ENCODE data around the gene PDZRN3. TPM values are rescaled to one million over a fixed set of nuclear protein-coding genes. Genes with fewer than 3 reads are reported as not detected.

Gene PDZRN3
- total RNA-seq (2012; rRNA removed), result 25.9 and 28.6 TPM in 2 replicates

DNA sequence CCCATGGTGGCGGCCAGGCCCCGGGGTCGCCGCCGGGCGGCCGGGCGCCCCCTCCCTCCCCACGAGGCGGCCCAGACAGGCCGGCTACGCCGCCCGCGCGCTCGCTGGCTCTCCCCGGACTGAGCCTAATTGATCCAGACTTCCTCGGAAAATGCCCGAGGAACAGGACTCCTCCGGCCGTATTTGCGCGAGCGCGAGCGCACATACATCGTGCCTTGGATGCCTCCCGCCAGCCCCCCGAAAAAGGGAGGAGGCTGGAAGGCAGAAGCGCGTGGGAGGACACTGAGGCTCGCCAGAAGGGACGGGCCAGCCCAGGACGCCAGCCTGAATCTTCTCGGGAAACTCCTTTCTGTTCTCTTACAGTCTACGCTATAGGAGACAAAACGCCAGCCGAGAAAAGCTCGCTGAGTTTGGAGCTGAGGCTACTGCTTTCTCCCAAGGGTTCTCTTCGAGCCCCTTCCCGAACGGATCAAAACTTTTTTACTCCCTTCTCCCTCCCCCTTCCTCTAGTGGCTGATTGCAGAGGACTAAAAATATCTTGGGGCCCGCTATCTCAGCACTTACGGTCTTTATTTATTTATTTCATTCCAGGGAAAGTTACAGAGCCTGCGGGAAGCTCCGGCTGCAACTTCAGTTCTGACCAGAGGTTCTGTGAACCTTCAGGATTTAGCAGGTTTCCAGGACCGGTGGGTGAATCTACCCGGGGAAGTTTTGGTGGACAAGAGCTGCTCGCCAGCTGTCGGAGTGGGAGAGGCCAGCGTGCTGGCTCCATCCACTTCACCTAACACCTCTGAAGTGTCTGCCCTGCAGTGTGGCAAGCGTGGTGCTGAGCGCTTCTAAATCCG is at the start of gene PDZRN3:
Gene PDZRN3 (minus strand): TSS at position 121 of the 845 bp plus-strand sequence.
- Histone ChIP-seq H3K9ac (ENCODE audit: low read depth, low read length) (peak within 1 kb of the TSS; percentile 65), H3K4me3 (ENCODE audit: low read length) (peak within 1 kb of the TSS; percentile 82)

DNA sequence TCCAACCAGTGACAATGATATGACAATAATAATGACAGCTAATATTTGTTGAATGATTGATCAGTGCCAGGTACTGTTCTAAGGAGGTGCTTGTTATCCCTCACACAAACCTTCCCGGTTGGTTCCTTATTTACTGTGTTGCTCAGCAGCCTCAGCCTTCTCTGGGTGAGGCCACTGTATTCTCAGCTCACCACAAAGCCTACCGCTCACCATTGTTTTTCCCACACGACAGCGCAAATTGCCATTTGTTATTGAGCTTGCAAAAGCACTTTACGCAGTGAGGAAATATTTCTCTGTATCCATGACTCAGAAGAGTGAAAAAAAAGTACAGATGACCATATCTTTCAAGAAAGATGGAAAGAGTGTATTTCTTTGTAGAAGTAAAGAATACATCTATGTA is 49.5 kb upstream of the PDZRN3 start:
- peaks cover 1% of the 10 kb centered on the region for H3K4me1 ChIP-seq (ENCODE audit: control insufficient read depth, insufficient read depth, low read length)
- no peak overlapping the region for H3K4me2 ChIP-seq (ENCODE audit: low read length)
- no peak overlapping the region for H3K9ac ChIP-seq (ENCODE audit: low read depth, low read length)
- no peak overlapping the region for H3K4me3 ChIP-seq (ENCODE audit: low read length)
- H3K27me3 ChIP-seq (ENCODE audit: control insufficient read depth, insufficient read depth, low read length), result no peaks in the 10 kb centered on the region
- no peaks in the 10 kb centered on the region for H3K36me3 ChIP-seq (ENCODE audit: insufficient read depth, low read length)
- H3K9me3 ChIP-seq (replicated peaks; ENCODE audit: low read length), result no peaks in the 10 kb centered on the region

More for the DNA sequence above, at the start of gene PDZRN3:
- H3K4me1 ChIP-seq (ENCODE audit: control insufficient read depth, insufficient read depth, low read length), result peaks cover 31% of the 10 kb centered on the region
- H3K27me3 ChIP-seq (ENCODE audit: control insufficient read depth, insufficient read depth, low read length), result no peaks in the 10 kb centered on the region
- no peaks in the 10 kb centered on the region for H3K9me3 ChIP-seq (replicated peaks; ENCODE audit: low read length)
- H3K36me3 ChIP-seq (ENCODE audit: insufficient read depth, low read length), result no peaks in the 10 kb centered on the region
- H3K4me2 ChIP-seq (ENCODE audit: low read length), result peak within 1 kb of the TSS; percentile 98

DNA sequence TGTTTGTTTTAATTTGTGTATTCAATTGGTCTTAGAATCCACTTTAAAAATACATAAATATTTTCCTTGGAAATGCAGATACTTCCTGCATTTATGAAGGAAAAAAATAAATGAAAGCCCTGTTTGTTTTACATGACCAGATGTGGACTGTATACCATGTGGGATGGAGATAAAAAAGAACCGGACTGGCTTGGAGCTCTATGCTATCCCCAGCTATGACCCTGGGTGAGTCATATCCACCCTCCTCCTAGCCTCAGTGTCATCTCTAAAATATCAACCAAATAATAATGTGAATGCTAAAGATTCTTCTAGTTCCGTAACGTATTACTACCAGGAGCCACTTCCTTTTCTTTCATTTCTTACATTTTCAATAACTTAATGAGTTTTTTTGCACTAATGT is 44.5 kb upstream of the PDZRN3 start:
- Histone ChIP-seq H3K4me3 (ENCODE audit: low read length) (no peak overlapping the region), H3K4me1 (ENCODE audit: control insufficient read depth, insufficient read depth, low read length) (peaks cover 7% of the 10 kb centered on the region), H3K9ac (ENCODE audit: low read depth, low read length) (no peak overlapping the region), H3K9me3 (replicated peaks; ENCODE audit: low read length) (no peaks in the 10 kb centered on the region), H3K4me2 (ENCODE audit: low read length) (no peak overlapping the region), H3K36me3 (ENCODE audit: insufficient read depth, low read length) (no peaks in the 10 kb centered on the region), H3K27me3 (ENCODE audit: control insufficient read depth, insufficient read depth, low read length) (no peaks in the 10 kb centered on the region)

DNA sequence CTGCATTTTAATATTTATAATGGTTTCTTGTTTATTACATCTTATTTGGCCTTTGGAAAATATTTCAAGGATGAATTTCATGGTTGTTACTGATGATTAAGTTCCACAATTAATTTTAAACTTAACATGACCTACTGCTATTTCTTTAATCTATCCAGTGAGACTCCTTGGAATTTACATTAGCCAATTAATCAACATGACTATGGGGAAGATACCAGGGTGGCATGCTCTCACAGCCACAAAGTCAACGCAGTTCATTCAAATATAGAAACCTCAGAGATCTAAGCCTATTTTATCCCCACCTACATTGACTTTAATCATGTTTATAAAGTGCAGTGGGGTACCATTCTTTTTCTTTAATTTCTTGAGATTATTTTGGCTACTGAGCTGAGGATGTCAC is 43.6 kb upstream of the PDZRN3 start:
- H3K4me3 ChIP-seq (ENCODE audit: low read length), result no peak overlapping the region
- peaks cover 7% of the 10 kb centered on the region for H3K4me1 ChIP-seq (ENCODE audit: control insufficient read depth, insufficient read depth, low read length)
- H3K27me3 ChIP-seq (ENCODE audit: control insufficient read depth, insufficient read depth, low read length), result no peaks in the 10 kb centered on the region
- no peak overlapping the region for H3K4me2 ChIP-seq (ENCODE audit: low read length)
- H3K9ac ChIP-seq (ENCODE audit: low read depth, low read length), result no peak overlapping the region
- H3K9me3 ChIP-seq (replicated peaks; ENCODE audit: low read length), result no peaks in the 10 kb centered on the region
- no peaks in the 10 kb centered on the region for H3K36me3 ChIP-seq (ENCODE audit: insufficient read depth, low read length)

DNA sequence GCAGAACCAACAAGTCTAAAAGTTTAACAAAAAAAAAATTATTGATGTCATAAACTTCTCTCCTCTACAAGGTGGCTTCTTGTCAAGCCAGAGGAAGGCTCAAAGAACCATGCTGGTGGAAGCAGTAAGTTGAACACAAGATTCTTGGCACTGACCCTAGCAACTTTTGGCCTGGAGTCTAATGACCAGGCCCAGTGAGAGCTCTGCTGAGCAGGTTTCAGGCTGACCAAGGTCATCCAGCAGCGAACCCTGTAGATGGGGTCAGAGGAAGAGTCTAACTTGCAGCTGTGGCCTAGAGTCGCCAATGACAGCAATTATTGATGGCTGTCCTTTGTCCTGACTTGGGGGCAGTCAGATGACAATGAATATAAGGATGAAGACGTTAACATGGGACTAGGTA is 43.1 kb upstream of the PDZRN3 start:
- Histone ChIP-seq H3K4me1 (ENCODE audit: control insufficient read depth, insufficient read depth, low read length) (peaks cover 7% of the 10 kb centered on the region), H3K36me3 (ENCODE audit: insufficient read depth, low read length) (no peaks in the 10 kb centered on the region)

DNA sequence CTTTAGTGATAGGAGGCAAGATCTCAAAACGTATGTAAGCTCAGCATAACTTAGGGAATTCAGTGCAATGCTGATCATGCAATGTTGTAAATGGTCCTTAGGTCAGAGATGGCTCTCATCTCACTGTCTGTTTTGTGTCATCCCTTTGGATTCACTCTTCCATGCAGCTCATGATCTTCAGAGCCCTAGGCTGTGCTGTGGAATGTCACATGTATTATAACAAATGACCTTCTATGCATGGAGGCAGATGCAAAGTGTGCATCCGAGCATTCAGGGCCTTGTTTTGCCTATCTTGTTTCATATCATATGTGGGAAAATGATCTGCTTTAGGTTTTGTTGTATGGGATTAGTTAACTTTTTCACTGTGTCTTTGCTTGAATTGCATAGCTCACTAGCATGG is 40.5 kb upstream of the PDZRN3 start:
- Histone ChIP-seq H3K4me2 (ENCODE audit: low read length) (no peak overlapping the region), H3K4me1 (ENCODE audit: control insufficient read depth, insufficient read depth, low read length) (peaks cover 18% of the 10 kb centered on the region), H3K36me3 (ENCODE audit: insufficient read depth, low read length) (no peaks in the 10 kb centered on the region), H3K9me3 (replicated peaks; ENCODE audit: low read length) (no peaks in the 10 kb centered on the region), H3K27me3 (ENCODE audit: control insufficient read depth, insufficient read depth, low read length) (no peaks in the 10 kb centered on the region), H3K4me3 (ENCODE audit: low read length) (no peak overlapping the region), H3K9ac (ENCODE audit: low read depth, low read length) (no peak overlapping the region)

More for the DNA sequence above, 43.1 kb upstream of the PDZRN3 start:
- Histone ChIP-seq H3K9me3 (replicated peaks; ENCODE audit: low read length) (no peaks in the 10 kb centered on the region), H3K27me3 (ENCODE audit: control insufficient read depth, insufficient read depth, low read length) (no peaks in the 10 kb centered on the region), H3K4me3 (ENCODE audit: low read length) (no peak overlapping the region), H3K4me2 (ENCODE audit: low read length) (no peak overlapping the region), H3K9ac (ENCODE audit: low read depth, low read length) (no peak overlapping the region)

DNA sequence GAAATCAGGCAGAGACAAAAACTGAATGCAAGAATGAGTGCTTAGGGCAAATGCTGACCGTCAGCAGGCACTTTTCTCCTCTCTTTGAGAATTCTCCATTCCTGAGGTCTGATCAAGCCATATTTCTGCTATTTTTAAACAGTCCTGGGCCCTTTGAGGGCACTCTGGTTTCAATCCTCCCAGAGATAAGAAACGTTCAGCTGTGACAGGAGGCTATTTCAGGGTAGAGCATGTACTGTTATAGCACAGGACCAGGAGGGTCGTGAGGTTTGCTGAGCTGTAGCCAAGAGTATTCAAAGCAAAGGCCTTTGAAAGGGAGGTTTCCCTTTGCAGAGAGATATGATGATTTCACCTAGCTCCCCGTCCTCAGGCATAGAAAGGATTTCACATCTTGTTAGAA is 39.6 kb upstream of the PDZRN3 start:
- no peak overlapping the region for H3K9ac ChIP-seq (ENCODE audit: low read depth, low read length)
- no peaks in the 10 kb centered on the region for H3K9me3 ChIP-seq (replicated peaks; ENCODE audit: low read length)
- H3K4me3 ChIP-seq (ENCODE audit: low read length), result no peak overlapping the region
- no peaks in the 10 kb centered on the region for H3K27me3 ChIP-seq (ENCODE audit: control insufficient read depth, insufficient read depth, low read length)
- peaks cover 17% of the 10 kb centered on the region for H3K4me1 ChIP-seq (ENCODE audit: control insufficient read depth, insufficient read depth, low read length)
- H3K36me3 ChIP-seq (ENCODE audit: insufficient read depth, low read length), result no peaks in the 10 kb centered on the region
- no peak overlapping the region for H3K4me2 ChIP-seq (ENCODE audit: low read length)

DNA sequence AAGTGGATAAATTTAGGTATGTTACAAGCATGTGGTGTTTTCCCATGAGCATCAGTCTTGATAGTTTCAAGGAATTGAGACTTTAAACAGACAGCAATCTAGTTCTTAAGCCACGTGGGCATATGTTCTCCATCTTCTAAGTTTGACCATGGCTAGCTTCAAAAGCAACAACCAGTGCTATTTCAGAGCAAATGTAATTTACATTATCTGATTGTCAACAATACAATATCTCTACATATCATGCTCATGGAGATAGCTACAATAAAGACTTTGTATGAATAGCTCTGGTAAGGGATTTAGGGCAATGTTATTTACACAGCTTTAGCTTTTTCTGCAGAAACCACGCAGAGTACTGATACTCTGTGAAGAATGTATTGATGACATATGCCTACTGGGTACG is 38.8 kb upstream of the PDZRN3 start:
- no peaks in the 10 kb centered on the region for H3K27me3 ChIP-seq (ENCODE audit: control insufficient read depth, insufficient read depth, low read length)
- no peak overlapping the region for H3K4me3 ChIP-seq (ENCODE audit: low read length)
- H3K4me2 ChIP-seq (ENCODE audit: low read length), result no peak overlapping the region
- no peak overlapping the region for H3K9ac ChIP-seq (ENCODE audit: low read depth, low read length)
- no peaks in the 10 kb centered on the region for H3K9me3 ChIP-seq (replicated peaks; ENCODE audit: low read length)
- H3K36me3 ChIP-seq (ENCODE audit: insufficient read depth, low read length), result no peaks in the 10 kb centered on the region
- H3K4me1 ChIP-seq (ENCODE audit: control insufficient read depth, insufficient read depth, low read length), result peaks cover 10% of the 10 kb centered on the region

DNA sequence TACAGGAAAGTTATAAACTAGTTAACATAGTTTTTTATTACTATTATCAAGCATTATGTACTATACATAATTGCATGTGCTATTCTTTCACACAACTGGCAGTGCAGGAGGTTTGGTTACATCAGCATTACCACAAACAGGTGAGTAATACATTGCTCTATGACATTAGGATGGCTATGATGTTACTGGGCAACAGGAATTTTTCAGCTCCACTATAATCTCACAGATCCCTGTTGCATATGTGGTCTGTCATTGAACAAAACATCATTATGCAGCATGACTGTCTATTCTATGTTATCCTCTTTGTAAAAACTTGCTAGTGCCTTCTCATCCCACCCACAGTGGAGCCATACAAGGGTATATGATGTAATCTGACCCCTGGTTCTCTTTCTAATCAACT is 36.5 kb upstream of the PDZRN3 start:
- Histone ChIP-seq H3K4me3 (ENCODE audit: low read length) (no peak overlapping the region), H3K9ac (ENCODE audit: low read depth, low read length) (peak overlapping the region; percentile 1), H3K27me3 (ENCODE audit: control insufficient read depth, insufficient read depth, low read length) (no peaks in the 10 kb centered on the region), H3K36me3 (ENCODE audit: insufficient read depth, low read length) (no peaks in the 10 kb centered on the region), H3K9me3 (replicated peaks; ENCODE audit: low read length) (no peaks in the 10 kb centered on the region), H3K4me2 (ENCODE audit: low read length) (no peak overlapping the region), H3K4me1 (ENCODE audit: control insufficient read depth, insufficient read depth, low read length) (peaks cover 22% of the 10 kb centered on the region)

DNA sequence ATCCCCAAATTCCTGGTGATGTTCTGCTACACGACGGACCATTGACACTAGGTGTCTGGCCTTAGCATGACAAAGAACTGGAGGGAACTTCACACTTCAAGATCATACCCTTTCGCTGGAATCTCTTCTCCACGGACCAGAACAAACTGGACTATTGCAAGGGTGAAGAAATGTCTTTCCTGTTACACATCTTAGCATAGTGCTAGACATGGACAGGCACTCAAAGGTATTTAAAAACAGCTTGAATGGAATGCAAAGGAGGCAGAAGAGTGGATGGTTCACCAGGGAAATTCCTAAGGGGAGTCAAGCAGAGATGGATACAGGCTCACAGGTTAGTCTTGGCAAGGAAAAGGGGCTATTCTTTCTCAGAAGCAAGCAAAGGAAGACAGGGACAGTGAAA is 33.5 kb upstream of the PDZRN3 start:
- Histone ChIP-seq H3K4me2 (ENCODE audit: low read length) (no peak overlapping the region), H3K4me3 (ENCODE audit: low read length) (no peak overlapping the region)

DNA sequence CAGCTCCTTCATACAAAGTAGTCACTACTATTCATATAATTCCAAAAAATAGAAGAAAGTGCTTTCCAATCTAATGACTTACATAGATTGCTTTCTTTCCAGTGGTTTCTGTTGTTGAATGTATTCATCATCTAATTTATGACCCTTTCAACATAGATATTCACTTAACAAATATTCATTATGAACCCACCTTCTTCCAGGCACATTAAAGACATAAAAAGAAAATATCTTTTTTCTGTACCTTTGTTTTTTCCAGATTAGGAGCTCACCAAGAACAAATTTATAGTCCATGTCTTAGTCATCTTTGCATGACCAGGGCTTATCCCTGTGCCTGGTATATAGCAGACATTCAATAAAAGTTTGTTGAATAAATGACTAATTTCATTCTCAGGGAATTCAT is 32.4 kb upstream of the PDZRN3 start:
- Histone ChIP-seq H3K4me3 (ENCODE audit: low read length) (no peak overlapping the region), H3K36me3 (ENCODE audit: insufficient read depth, low read length) (no peaks in the 10 kb centered on the region), H3K9me3 (replicated peaks; ENCODE audit: low read length) (no peaks in the 10 kb centered on the region), H3K4me2 (ENCODE audit: low read length) (no peak overlapping the region), H3K4me1 (ENCODE audit: control insufficient read depth, insufficient read depth, low read length) (peaks cover 35% of the 10 kb centered on the region), H3K27me3 (ENCODE audit: control insufficient read depth, insufficient read depth, low read length) (no peaks in the 10 kb centered on the region), H3K9ac (ENCODE audit: low read depth, low read length) (no peak overlapping the region)

More for the DNA sequence above, 33.5 kb upstream of the PDZRN3 start:
- Histone ChIP-seq H3K9ac (ENCODE audit: low read depth, low read length) (no peak overlapping the region), H3K36me3 (ENCODE audit: insufficient read depth, low read length) (no peaks in the 10 kb centered on the region), H3K9me3 (replicated peaks; ENCODE audit: low read length) (no peaks in the 10 kb centered on the region), H3K4me1 (ENCODE audit: control insufficient read depth, insufficient read depth, low read length) (peaks cover 35% of the 10 kb centered on the region), H3K27me3 (ENCODE audit: control insufficient read depth, insufficient read depth, low read length) (no peaks in the 10 kb centered on the region)
